Measurements from ENCODE around the gene ACTRT2.

The ACTRT2 gene

DNA sequence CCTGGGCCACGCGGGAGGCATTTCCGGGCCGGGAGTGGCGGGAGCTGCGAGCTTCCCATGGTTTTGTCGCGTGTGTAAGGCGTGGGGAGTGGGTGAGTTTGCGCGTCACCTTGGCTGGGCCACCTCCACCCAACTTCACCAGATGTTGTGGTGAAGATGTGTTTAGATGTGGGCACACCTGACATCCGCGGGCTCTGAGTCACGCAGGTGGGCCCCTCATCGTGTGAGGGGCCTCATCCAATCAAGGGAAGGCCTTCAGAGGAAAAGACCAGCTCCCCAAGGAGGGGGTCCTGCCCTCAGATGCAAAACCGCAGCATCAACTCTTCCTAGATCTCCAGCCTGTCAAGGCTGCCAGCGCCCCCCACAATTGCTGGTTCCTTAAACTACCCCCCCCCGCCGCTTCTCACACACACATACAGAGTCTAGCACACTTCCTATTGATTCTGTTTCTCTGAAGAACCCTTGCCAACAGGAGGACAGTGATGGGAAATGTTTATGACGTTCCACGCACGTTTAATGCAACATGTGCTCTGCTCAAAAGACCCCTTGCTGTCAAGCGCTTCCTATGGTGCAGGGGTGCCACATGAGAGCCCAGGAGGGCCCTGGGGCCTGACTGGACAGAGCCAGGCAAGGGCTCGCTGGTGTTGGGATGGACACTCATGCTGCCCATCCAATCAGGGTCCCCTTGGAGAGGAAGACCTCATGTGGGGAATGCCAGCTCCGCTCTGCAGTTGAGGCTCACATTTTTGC lies 11.9 kb downstream of the ACTRT2 start:
- DNase-seq: no peak

DNA sequence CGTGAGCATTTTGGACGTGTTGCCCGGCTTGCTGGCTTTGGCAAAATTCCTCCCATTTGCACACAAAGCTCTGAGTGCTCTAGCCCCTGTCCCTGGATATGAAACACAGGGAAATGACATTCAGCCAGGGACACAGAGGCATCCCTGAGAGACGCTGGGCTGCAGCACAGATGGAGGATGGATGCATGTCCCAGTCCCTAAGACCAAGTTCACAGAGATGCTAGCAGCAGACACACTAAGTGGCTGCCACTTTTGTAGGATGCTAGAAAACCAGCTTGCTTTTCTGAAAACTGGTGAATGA lies 12.5 kb downstream of the ACTRT2 start:
- DNase-seq: no peak

DNA sequence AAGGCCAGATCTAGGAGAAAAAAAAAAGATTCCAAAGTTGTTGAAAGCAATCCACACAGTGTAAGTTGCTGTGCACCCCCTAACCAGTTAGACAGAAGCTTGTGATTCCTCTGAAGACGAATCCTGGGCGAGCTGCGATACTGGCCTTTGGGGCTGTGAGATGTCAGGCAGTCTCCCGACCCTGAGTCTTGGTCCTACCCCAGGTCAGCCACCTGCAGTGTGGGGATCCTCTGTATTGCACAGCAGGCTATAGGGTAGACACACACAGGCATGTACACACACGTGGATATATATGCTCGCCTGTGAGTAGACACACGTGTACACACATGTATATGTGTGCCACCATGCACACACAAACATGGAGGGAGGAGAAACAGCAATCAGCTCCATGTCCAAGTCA lies 12.9 kb downstream of the ACTRT2 start:
- no peak for DNase-seq

DNA sequence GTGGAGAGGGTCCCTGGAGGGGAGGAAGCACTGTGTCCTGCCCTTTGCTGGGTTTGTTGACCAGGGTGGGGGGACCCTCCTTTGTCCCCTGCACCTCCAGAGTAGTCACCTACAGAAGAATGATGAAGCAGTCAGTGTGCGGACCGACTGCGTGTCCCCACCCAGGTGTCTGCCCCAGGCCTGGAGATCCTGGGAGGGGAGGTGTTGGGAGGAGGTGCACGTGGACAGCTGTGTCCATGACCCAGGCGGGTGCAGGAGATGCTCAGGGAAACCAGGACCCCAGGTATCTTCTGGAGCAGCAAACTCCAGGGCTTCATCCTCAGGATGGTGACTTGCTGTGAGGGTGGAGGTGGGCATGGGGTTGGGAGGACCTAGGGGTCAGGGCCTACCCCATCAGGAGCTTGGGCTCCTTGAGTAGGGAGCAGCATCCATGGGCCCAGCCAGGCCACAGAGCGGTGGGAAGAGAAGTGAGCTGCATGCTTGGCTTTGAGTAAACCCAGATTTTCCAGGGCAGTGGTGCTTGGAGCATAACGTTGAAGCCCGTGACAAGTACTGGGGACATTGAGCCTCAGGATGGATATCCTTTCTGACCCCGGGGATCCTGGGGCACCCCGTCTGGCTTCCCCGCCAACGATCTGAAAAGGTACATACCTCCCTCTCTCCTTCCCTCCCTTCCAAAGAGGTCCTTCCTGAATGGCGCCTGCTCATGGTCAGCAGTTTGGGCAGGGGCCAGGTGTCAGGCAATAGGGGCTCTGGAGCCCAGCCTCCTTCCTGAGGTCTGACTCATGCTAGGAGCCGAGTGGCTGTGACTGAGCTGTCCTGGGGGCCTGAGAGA lies 13.7 kb downstream of the ACTRT2 start:
- DNase-seq: no peak

DNA sequence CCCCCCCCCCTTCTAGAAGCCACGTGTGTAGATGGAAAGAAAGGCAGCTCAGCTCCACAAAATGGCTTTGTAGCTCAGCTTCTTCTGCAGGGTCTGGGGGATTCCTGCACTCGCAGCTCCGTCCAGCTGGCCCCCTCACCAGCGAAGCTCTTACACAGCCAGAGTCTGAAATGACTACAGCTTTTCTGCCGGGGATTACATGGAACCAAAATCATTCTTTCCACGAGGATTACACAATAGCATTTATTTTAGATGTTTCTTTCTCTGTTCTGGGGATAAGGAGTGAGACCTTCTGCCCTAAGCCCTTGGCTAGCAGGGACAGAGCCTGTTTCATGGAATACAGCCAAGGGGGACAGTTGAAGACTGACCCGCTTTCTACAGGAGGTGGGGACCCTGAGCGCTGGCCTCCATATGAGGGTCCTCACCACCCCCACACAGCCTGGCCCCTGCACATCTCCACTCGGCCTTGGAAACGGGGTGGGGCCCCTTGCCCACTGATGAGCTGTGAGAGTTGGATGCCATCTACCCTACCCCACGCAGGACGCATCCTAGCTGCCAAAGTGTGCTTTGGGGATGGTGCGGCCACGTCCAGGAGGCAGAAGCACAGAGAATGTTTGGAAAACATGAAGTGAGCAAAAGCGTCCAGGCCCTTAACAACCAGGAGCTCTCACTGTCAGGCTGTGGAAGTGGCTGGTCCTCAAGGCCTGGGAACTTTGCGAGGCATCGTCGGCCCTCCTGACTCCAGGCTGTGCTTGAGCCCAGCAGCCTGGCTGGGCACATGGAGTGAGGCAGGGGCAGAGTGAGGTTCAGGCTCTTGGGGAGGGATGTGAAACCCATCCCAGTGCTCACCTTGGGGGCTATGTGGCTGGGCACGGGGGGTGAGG lies 14.5 kb downstream of the ACTRT2 start:
- no peak for DNase-seq

DNA sequence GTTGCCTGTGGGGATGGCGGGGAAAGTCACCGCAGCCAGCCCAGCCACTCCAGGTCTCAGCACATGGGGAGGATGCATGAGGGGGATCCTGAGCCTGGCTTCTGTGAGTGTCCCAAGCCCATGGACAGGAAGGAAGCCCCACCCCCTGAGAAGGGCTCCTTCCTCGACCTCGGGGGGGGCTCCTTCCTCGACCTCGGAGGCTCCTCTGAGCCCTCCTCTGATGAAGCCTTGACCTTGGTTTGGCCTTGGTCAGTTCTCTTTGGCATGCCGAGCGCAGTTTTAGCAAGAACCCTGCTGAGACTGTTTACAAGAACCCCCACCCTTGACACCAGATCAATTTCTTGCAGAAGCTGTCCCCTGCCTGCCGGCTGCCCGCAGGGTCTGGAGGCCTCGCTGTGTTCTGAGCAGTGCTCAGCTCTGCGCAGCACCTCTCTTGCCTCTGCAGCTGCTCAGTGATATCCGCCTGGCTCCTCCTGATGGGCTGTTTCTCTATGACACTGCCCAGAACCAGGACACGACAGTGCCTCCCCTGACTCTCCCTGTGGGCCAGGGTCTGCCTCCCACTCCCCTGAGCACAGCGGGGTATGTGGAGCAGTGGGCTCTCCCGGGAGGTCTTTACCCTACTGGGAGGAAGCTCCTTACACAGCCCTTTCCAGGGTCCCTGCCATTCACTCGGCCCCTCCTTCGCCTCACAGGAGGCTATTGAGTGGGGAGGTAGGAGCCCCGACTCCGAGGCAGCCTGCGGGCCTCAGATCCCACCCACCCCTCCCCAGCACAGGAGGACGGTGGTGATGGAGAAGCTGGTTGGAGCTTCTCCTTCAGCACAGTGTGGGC lies 15.4 kb downstream of the ACTRT2 start:
- DNase-seq: no peak

DNA sequence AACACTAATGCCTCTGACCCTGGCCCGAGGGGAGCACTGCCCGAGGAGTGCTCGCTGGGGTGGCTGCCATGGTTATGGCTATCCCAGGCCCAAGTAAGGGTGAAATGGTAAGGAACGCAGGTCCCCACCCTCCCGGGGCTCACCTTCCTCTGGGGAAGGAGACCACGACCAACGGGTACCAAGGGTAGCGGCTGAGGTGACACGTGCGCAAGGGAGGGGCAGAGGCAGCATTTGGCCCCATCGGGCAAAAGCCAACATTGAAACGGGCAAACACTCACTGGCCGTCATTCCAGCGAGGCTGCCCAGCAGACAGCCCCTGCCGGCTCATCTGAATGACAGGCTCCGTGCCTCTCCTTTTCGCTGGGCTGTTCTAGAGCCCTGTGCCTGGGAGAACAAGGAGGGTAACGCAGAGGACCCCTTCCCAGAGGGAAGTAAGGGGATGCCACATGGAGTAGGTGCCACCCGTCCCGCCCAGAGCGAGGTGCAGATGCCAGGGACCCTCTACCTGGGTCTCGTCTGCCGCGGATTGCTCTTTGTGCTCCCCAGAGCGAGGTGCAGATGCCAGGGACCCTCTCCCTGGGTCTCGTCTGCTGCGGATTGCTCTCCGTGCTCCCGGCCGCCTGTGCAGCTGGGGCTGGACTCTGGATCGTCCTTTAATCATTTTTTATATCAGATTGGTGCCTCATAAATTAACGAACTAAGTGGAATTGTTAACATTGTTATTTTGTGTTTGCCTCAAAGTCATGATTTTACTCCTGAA lies 16.2 kb downstream of the ACTRT2 start:
- no peak for DNase-seq

DNA sequence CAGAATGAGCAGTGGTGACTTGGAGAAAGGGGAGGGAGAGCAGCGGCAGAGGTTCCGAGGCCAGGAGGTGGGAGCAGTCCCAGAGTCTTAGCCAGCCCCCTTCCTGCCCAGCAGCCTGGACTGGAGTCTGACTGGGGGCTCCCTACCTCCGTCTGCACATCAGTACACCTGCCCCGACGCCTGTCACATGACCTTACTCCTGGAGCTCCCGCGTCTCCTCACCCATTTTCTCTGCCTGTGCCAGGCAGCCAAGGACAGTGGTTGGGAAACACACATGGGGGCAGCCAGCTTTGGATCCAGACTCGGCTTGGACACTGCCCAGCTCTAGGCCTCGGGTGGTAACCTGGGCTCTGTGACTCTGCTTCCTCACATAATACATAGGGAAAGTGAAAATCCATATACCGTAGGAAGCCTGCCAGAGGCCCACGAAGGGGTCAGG lies 16.9 kb downstream of the ACTRT2 start:
- no peak for DNase-seq

DNA sequence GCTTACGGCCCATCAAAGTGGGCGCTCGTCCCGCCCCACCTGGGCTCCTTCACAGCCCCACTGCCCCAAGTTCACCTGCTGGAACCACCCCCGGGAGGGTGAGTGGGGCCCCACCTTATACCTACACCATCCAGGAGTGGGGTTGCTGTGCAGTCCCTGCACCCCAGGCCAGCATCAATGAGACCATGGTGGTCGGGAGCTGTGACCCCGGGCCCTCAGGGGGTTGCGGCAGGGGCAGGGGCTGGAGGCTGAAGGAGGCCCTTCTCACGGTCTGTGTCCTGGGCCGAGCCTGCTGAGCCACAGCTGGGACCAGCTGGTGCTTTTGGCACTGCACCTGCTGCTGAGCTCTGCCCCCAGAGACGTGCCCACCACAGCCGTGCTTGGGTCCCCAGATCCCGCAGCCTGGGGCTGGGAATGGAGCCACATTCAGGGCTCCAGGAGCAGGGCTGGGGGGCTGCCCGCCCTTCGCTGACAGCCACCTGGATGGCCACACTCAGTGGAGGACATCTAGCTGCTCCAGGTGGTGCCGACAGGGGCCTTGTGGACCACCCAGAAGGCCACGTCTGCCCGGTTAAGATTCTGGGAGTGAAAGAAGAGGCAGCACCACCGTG lies 17.4 kb downstream of the ACTRT2 start:
- DNase-seq: no peak

DNA sequence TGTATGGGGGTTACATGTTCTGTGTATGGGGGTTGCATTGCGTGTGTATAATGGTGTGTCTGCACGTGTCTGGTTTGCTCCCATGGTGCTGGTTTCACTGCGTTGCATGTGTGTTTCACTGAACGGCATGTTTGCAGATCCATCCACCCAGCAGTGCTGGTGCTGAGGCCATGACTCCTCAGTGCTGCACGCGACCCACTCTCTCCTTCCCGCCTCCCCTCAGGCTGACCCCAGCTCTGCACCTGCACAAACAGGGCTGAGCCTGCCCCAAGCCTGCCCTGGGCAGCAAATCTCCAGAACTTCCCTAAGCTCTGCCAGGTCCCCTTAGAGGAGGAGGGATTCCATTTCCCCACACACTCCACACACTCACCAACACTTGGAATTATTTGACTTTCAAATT lies 18.7 kb downstream of the ACTRT2 start:
- DNase-seq: no peak

DNA sequence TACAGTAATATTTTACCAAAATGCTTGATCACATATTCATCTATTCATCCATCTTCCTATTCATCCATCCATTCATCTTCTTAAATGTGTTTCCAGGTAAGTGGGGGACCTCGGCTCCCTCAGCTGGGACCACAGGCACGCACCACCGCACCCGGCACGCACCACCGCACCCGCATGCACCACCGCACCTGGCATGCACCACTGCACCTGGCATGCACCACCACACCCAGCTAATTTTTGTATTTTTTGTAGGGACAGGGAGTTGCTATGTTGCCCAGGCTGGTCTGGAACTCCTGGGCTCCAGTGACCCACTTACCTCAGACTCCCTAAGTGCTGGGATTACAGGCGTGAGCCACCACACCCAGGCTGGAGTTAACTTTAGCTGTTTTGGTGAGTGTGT lies 21.2 kb downstream of the ACTRT2 start:
- DNase-seq: no peak

DNA sequence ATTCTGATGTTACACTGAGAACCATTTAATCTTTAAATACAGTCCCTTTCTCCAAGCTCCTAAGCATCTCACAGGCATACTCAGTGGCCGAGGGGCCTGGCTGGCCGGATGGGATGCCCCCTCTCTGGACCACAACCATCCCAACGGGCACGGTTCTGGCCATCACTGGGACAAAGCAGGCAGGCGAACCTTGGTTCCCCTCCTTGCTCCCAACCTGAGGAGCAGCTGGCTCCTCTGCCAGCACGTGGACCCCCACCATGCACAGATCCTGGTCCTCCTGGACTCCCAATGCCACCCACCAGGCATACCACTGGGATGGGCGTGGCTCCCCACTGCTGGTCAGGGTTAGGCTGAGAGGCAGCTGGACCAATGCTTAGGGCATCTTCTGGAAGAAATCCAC lies 27.9 kb downstream of the ACTRT2 start:
- DNase-seq: no peak

DNA sequence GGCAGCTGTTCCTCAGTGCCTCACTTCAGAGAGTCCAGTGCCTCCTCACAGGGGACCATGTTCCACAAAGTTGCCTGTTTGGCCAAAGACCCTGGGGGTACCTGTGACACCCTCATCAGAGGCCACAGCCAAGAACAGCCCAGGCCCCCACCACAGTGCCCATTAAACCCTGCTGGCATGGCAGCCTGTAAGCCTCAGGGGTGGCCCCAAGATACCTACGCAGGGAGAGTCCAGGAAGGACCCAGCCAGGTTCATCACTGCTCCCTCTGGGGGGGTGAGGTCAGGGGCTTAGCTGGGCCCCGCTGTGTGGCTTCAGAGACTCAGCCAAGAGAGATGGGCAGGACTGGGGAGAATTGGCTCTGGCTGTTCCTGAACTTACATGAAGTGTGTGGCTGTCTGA lies 28.6 kb downstream of the ACTRT2 start:
- DNase-seq: no peak

DNA sequence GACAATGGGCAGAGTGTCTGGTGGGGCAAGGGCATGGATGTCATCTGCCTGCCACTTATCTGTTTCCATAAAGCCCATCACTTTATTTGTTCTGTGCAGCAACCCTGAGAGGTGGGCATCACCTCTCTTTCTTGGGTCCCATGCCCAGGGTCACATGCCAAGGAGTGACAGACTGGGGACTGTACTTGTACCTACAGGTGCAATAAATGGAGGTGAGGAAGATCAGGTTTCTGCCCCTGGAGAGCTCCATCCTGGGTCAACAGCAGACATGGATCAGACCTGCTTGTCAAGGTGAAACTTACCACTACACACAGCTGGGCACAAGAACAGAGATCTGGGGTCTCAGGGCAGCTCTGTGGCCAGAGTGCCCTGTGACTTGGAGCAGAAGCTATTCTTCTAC lies 29.3 kb downstream of the ACTRT2 start:
- DNase-seq: no peak

DNA sequence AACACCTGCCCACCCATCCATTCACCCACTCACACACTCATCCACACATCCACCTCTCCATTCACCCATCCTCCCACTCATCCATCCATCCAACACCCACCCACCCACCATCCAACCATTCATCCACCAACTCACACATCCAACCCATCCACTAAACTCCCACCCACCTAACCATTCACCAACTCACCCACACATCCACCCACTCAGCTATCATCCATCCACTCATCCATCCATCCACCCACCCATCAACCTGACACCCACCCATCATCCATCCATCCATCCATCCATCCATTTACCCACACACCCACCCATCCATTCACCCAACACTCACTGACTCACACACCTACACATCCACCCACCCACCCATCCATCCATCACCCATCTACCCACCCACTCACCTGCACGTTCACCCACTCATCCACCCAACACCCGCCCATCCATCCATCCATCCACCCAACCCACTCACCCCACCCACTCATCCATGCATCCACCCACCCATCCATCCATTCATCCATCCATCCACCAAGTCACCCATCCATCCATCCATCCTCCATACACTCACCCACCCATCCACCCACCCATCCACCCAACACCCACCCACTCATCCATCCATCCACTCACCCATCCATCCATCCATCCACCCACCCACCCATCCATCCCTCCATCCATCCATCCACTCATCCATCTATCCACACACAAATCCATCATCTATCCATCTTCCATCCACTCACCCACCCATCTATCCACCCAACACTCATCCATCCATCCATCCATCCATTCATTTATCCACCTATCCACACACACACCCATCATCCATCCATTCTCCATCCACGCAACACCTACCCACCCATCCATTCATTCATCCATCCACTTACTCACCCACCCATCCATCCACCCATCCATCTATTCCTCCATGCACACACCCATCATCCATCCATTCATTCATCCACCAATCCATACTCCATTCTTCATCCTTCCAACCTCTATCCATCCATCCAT lies 30.3 kb downstream of the ACTRT2 start:
- DNase-seq: no peak

DNA sequence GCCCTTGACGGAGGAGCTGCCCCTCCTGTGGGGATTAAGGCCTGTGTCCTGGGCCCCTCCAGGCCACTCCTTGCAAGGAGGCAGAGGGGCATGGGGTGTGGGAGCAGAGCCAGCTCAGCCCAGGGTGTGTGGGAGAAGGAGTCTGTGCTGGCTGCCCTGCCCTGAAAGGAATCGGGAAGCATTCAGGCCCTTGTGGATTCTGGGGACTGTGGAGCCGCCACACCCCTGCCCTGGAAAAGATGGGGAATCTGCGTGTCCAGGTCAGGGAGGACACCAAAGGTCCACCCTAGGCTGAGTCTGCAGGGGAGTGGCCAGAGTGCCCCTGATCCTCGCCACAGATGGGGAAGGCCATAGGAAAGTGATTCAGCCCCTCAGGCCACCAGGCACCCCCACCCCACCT lies 31.2 kb downstream of the ACTRT2 start:
- DNase-seq: no peak

DNA sequence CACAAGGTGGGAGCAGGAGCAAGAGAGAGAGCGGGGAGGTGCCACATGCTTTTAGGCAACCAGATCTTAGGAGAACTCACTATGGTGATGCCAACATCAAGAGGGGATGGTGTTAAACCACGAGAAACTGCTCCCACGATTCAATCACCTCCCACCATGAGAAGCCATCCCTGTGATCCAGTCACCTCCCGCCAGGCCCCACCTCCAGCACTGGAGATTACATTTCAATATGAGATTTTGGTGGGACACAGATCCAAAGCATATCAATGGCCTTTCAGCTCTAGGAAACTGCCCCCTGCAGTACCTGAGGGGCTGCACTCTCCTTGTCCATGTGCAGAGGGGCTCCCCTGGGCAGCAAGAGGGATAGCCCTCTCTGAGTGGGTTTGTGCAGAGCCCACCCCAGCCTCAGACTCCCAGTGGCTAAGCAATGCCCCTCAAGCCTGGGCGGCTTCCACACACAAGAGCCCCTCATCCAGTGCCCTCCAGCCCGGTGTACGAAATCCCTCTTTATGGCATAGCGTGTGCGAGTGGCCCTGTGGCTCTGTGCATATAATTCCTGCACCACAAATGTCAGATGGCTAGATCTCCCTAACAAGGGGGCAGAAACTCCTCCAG lies 32.2 kb downstream of the ACTRT2 start:
- DNase-seq: no peak

DNA sequence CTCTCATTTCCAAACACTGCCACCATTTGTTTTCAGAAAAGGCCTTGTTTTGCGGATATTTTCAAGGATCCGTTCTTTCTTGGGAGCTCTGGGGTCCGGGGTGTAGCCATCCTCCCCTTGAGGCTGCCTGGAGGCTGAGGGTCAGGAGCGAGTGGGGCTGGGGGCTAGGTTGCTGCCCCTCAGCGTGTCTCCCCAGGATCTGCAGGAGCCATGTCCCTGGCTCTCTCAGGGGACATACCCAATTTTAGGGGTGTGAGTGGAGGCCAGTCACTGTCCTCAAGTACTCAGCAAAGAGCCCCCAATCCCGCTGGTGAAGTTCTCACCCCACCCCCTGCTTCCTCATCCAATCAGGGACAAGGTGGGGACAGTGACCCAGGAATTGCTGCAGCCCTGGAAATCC lies 32.7 kb downstream of the ACTRT2 start:
- DNase-seq: no peak

DNA sequence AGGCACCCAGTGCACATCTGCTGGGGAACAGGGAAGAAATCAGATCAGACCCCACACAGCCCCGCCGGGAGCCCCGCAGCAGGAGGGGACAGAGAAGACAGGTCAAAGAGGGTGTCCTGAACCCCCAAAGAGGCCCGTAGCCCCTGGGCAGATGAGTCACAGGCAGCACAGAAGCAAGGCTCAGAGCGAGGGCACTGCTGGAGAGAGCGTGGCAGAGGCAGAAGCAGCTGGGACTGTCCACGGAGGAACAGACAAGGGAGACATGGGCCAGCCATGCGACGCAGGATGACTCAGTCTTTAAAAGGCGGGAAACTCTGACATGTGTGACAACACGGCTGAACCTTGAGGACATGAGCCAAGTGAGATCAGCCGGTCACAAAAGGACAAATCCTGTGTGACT lies 33.2 kb downstream of the ACTRT2 start:
- DNase-seq: no peak

DNA sequence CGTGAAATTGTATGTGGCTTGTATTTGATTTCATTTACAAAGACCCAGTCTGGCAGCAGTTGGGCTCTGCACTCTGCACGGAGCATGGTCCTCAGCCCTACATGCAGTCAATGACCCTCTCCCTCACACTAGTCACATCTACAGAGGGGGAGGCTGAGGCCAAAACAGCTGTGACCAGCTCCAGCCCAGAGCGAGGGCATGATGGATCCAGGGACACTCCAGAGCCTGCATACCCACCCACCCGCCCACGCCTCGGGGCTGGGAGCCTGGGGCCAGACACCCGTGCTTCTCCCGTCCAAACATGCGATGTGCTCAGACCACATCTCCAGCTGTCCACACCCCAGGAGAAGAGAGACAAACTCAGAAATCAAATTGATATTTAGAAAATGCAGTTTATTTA lies 33.8 kb downstream of the ACTRT2 start:
- no peak for DNase-seq
